NCI-H1092 (cell line): Measurements from ENCODE around the gene PSMD2.

Experiments used
- DNase-seq: peaks from one replicate; lab custom pipeline; 2025; lab: John Stamatoyannopoulos, UW

PSMD2 gene

DNA sequence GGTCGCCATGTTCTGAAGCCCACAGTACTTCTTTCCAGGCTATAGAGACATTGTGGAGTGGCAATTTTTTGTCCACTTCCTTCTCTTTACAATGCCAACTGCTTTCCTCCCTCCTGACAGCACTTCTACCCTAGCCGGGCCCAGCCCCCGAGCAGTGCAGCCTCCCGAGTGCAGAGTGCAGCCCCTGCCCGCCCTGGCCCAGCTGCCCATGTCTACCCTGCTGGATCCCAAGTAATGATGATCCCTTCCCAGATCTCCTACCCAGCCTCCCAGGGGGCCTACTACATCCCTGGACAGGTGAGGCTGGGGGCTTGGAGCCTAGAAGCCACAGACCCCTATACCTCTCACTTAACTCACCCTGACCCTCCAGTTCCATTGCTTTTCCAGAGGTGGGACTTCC, 18.2 kb downstream of the PSMD2 start:
- DNase-seq, result no peak

- peak; percentile 79 for DNase-seq
Measured at GRCh38 chr3:184320104-184320445, 21.0 kb downstream of the PSMD2 start.

- DNase-seq, result no peak
Measured at GRCh38 chr3:184321666-184322065, 22.6 kb downstream of the PSMD2 start.

DNA sequence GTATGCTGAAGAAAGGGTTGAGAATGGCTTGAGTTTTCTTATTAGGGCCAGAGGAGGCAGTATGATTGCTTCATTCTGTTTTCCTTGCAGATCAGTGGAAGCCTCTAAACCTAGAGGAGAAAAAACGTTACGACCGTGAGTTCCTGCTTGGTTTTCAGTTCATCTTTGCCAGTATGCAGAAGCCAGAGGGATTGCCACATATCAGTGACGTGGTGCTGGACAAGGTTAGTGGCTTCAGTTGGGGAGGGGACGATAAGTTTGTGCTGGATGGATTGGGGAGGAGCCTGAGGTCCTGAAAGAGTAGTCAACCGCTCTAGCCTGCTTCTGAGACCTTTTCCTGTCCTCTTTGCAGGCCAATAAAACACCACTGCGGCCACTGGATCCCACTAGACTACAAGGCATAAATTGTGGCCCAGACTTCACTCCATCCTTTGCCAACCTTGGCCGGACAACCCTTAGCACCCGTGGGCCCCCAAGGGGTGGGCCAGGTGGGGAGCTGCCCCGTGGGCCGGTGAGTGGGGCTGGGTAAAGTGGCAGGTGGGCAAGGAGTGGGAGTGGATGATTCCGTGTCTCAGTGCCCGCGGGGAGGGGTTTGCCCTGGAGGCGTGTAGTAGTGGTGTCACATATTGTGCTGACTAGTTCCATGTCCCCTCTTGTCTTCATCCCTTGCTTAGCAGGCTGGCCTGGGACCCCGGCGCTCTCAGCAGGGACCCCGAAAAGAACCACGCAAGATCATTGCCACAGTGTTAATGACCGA, 23.9 kb downstream of the PSMD2 start:
- no peak for DNase-seq

DNA sequence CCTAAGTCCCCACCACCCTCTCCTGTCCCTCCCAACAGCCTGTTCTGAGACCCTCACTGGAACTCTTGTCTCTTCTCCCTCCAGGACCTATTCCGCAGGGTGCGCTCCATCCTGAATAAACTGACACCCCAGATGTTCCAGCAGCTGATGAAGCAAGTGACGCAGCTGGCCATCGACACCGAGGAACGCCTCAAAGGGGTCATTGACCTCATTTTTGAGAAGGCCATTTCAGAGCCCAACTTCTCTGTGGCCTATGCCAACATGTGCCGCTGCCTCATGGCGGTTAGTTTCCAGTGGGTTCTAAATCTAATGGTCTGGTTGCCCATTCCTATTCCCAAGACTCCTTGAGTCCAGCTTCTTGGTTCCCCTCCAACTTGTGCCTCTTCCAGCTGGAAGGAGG, 24.7 kb downstream of the PSMD2 start:
- no peak for DNase-seq

- DNase-seq, result no peak
Measured at GRCh38 chr3:184325269-184325668, 26.2 kb downstream of the PSMD2 start.

DNA sequence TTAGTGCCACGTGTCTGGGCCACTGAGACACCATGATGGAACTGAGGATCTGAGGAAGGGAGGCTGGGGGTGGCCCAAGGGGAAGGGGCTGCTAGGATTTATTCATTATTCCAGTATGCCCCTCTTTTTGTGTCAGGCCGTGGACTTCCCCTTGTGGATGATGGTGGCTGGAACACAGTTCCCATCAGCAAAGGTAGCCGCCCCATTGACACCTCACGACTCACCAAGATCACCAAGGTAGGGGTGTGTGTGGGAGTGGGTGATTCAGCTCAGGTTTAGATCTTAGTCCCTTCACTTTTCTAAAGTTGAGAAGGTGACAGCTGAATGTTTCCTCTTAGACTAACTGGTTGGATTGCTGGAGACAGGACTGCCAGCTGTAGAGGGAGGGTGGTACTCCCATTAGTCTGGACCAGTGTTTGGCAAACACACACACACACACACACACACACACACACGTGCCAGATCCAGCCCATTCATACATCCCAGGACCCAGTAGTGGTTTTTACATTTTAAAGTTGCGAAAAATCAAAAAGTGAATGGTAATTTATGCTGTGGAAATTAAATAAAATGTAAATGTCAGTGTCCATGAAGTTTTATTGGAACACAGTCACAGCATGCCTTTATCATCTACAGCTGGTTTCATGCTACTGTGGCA, 26.8 kb downstream of the PSMD2 start:
- no peak for DNase-seq

- no peak for DNase-seq
Measured at GRCh38 chr3:184327171-184327570, 28.1 kb downstream of the PSMD2 start.

GRCh38 chr3:184328516-184328915, 29.5 kb downstream of the PSMD2 start:
- no peak for DNase-seq

DNA sequence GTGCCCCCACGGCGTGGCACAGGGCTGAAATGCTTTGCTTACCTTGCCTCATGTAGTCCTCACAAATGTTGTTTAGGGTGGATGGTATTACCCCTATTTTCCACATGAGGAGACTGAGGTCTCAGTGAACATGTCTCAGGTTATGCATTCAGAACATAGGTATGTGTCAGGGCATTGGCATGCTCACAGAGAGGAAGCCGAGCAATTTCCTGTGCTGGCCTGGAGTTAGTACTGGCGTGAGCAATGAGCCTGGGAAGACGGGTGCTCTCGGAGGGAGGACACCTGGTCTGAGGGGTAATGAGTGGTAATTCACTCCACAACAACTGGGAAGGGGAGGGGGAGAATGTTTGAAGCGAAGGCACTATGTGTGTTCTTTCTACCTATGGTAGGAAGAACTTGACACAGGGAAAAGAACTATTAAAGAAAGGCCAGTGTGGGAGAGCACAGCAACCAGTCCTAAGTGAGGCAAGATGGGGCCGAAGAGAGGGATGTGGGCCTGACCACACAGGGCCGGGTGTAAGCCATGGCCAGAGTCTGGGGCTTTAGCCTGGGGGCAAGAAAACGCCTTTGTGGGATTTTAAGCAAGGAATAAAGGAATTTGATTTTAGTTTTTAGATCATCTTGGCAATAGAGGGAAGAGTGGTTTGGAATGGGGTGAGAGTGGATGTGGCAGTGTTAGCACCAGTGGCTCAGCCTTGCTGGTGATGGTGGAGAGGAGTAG, 33.5 kb downstream of the PSMD2 start:
- no peak for DNase-seq

- no peak for DNase-seq
Measured at GRCh38 chr3:184333190-184333589, 34.1 kb downstream of the PSMD2 start.

GRCh38 chr3:184333700-184334099, 34.7 kb downstream of the PSMD2 start:
- DNase-seq, result no peak

DNA sequence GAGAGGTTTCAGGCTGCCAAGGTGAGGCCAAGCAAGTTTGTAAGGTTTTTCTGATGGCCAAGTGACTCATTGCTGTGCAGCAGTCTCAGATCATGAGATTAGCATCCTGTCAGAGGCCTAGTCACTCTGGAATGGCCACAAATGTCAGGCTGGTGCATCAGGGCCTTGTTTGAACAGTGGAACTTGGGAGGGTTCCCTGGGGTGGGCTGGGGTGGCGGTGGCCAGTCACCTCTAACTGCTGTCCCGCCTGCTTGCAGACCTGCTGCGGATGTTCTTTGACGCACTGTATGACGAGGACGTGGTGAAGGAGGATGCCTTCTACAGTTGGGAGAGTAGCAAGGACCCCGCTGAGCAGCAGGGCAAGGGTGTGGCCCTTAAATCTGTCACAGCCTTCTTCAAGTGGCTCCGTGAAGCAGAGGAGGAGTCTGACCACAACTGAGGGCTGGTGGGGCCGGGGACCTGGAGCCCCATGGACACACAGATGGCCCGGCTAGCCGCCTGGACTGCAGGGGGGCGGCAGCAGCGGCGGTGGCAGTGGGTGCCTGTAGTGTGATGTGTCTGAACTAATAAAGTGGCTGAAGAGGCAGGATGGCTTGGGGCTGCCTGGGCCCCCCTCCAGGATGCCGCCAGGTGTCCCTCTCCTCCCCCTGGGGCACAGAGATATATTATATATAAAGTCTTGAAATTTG, 35.6 kb downstream of the PSMD2 start:
- no peak for DNase-seq

GRCh38 chr3:184335291-184335660, 36.2 kb downstream of the PSMD2 start:
- DNase-seq, result no peak

- DNase-seq, result peak; percentile 60
Measured at GRCh38 chr3:184335661-184336546, 36.9 kb downstream of the PSMD2 start.

DNA sequence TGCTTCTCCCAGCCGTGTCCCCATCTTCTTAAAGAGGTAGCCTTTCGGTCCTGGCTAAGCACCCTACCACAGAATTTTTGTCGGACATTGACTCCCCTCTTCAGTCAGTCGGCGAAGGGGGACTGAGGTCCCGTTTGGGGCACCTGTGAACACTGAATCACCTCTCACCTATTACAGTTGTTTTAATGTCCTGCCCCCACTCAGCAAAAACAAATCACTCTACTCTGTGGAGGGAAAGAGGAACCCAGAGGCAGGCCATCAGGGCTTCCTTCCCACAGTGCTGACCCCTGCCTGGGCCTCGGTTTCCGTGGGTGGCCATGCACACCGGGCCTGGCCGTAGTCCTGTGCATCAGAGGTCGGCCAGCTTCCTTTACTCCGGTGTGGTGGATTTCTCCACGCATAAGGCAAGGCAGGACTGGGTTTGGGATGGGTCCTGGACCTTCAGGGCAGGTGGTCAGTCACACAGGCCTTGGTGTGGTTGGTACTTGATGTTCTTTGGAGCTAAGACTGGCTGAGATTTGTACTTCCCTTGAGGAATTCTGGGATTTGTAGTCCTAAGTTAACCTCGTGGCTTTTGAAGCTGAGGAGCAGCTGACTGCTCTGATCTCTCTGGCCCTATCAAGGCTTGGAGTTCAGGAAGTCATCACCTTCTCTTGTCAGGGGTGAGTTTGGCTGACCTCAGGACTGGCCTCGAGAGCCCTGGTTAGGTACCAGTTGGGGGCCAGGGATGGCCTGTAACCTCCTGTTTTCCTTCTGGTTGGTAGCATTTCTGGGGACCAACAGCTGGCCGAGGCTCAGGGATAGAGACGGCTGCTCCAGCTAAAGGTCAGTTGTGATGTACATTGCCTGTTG, 37.7 kb downstream of the PSMD2 start:
- DNase-seq, result no peak

DNA sequence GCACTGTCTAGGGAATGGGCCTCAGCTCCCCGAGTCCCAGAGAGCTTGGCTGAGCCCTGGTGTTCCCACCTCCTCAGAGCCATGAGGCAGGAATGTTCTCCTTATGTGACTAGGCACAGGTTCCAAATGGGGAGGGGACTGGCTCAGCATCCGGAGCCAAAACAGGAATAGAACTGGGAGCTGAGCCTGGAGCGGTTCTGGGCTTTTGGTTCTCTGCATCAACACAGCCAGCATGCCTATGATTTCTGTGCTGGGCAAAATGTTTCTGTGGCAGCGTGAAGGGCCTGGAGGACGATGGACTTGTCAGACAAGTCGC, 38.3 kb downstream of the PSMD2 start, which contains the start of gene FAM131A:
Gene FAM131A (plus strand): TSS at position 202 of the 316 bp plus-strand sequence. CDS start 31 bp downstream, at position 233.
- DNase-seq, result no peak

DNA sequence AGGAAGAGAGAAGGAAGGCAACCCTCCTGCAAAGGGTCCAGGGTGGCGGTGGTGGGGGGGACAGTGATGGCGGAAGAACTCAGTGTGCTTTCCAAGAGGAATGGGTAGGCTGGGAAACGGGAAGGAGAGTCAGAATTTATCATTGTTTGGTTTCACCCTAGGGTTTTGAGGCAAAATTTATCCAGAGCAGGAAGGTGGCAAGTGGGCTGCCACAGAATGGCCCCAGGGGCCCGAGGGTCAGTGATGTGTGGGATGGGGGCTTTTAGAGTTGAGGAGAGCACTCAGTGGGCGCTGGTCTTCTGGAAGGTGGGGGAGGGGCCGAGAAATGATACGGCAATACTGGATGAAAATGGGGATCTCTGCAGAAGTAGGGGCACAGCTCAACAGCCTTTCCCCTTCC, 38.9 kb downstream of the PSMD2 start:
- DNase-seq, result no peak

- peak; percentile 85 for DNase-seq
Measured at GRCh38 chr3:184338511-184338945, 39.5 kb downstream of the PSMD2 start.

DNA sequence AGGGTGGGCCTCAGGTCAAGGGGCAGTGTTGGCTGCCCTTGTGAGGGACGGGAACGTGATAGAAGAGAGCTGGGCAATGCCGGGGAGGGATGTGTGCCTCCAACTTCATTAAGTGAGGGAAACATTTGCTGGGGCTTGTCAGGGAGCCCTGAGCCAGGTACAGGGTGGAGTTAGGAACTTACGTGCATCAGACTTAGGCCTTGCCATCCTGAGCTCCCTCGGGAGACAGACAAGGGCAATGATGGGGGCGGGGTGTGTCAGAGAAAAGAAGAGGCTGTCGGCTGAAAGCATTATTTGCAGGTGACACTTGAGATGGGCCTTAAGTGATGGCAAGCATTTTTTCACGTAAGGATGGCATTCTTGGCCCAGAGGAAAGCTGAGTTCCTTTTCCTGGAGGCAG, 40.0 kb downstream of the PSMD2 start:
- DNase-seq, result no peak
